C1 segment of cervical spinal cord (tissue), 14 donors: ENCODE results near the gene PPP2R3B.
"Not testable (repeated sequence)": the region's sequence is repeated elsewhere in the genome, so short reads cannot be mapped to it uniquely, and the experiment has no call there.

ENCODE experiments used
- DNase-seq, 14 donors: peaks; one replicate each; lab custom pipeline; 2025; lab: John Stamatoyannopoulos, UW

Gene PPP2R3B, protein sequence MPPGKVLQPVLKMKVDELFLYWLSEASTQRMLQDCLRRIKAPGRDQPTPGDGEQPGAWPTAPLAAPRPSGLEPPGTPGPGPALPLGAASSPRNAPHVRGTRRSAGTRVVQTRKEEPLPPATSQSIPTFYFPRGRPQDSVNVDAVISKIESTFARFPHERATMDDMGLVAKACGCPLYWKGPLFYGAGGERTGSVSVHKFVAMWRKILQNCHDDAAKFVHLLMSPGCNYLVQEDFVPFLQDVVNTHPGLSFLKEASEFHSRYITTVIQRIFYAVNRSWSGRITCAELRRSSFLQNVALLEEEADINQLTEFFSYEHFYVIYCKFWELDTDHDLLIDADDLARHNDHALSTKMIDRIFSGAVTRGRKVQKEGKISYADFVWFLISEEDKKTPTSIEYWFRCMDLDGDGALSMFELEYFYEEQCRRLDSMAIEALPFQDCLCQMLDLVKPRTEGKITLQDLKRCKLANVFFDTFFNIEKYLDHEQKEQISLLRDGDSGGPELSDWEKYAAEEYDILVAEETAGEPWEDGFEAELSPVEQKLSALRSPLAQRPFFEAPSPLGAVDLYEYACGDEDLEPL

DNA sequence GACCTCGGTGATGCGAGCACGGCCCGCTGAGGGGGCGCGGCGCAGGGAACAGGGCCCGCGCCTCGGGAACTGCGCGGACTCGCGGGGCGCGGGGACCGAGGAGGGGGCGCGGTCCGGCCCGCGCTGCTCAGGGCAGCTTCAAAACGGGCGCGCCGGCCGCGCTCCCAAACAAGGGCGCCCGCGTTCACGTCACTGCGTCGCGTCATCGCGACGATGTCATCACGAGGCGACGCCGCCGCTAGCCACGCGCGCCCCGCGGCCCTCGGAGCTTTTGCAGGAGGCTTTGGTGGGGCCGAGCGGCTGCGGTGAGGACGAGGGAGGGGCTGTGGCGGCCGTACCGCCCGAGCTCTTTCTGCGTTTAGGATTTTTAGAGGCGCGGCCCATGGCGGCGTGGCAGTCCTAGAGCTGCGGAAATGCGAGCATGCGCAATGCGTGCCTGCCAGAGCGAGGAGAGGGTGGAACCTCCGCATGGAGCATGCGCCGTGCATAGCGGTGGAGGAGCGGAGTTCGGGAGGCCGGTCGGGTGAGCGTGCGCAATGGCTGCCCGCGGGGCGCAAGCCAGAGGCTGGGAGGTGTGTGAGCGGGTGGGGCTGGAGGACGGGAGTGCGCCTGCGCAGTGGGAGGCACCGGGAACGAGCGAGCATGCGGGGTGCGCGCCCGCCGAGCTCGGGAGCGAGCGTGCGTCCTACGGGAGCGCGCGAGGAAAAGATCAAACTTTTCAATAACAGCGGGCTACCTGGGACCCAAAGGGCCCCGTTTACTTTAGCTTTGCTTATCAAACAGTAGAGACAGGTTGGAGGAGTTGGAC lies at the start of gene PPP2R3B:
TSS of gene PPP2R3B (minus strand) at position 140 of the 808 bp plus-strand sequence. CDS start 216 bp downstream, outside the sequence.
- DNase-seq: no peak

DNA sequence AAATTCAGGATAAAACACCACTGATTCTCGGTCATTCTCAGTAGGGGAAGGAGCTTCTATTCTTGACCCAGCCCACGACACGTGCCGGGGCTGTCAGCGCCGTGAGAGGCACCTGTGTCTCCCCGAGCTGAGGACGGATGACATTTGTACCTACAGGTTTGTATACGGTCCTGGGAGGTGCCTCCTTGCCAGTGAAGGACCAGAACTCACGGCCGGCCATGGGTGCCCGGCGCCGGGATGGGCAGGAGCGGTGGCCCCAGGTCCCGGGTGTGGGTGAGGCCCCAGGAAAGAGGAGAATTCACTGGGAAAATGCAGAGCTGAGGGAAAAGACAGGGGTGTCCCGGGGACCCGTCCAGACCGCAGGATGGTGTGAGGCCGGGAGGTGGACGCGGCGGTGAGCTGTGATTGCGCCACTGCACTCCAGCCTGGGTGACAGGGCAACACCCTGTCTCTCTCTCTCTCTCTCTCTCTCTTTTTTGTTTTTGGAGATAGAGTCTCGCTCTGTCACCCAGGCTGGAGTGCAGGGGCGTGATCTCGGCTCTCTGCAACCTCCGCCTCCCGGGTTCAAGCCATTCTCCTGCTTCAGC lies 48.9 kb upstream of the PPP2R3B start:
- no peak for DNase-seq

DNA sequence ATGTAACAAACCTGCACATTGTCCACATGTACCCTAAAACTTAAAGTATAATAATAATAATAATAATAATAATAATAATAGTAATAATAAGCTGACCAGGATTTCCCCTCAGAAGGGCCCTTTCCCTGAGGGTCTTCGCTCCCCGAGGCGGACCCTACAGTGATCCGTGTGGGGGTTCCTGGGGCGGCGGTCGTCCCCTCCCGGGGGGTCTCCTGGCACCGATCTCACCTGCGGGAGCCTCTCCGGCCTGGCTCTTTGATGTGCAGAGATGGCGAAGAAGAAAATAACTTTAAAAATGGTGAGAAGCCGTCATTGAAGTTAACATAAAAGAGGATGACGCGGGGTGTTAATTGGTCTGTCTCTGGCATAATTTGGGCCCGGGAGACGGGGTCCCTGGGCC lies 48.2 kb upstream of the PPP2R3B start:
- DNase-seq: no peak

DNA sequence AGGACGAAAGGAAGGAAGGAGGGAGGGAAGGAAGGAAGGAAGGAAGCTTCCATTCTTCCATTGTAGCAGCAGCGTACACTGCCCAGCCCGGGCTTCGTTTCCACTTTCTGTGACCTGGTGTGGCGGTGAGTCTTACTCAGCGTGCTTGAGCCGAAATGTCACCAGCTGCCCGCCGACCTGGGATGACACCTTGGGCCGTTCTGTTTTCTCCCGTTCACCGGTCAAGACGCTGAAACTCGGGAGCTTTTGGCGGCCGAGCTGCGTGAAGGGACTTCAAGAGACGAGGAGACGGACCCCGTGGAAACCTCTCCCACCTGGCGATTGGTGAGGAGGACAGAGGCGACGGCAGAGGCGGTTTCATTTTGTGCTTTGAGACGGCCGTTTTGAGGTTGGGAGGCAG lies 47.1 kb upstream of the PPP2R3B start:
- DNase-seq: no peak

DNA sequence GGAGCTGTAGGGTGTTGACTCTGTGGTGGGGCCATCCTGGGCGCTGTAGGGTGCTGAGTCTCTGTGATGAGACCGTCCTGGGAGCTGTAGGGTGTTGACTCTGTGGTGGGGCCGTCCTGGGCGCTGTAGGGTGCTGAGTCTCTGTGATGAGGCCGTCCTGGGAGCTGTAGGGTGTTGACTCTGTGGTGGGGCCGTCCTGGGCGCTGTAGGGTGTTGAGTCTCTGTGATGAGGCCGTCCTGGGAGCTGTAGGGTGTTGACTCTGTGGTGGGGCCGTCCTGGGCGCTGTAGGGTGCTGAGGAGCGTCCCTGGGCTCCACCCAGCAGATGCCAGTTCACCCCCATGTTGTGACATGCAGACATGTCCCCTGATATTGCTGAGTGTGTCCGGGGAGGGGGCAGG lies 46.0 kb upstream of the PPP2R3B start:
- not testable (repeated sequence) for DNase-seq

DNA sequence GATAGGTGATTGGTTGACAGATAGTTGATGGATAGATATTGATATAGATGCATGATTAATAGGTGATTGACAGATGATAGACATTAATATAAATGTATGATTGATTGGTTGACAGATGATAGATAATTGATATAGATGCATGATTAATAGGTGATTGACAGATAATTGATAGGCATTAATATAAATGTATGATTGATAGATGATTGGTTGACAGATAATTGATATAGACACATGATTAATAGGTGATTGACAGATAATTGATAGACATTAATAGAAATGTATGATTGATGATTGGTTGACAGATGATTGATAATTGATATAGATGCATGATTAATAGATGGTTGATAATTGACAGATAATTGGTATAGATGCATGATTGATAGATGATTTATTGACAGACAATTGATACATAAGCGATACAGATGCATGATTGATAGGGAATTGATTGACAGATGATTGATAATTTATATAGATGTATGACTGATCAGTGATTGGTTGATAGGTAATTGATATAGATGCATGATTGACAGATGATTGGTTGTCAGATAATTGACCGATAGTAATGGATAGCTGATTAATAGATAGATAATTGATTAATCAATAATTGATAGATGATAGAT lies 44.9 kb upstream of the PPP2R3B start:
- DNase-seq: no peak

DNA sequence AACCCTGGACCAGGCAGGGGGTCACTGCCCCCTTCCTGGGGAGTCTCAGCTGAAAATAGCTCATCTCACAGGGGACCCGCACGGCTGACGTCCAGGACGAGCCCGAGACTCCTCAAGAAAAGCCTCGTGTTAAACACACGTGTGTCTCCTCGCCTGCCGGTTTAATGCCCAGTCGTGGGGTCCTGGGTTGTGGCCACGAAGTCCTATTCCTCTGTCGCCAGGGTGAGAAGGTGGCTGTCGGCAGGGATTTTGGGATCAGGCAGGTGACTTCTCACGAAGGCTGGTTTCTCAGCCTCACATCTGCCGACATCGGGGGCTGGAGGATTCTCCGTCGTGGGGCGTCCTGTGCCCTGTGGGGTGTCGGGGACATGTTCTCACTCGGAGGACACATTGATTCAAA lies 44.3 kb upstream of the PPP2R3B start:
- no peak for DNase-seq

DNA sequence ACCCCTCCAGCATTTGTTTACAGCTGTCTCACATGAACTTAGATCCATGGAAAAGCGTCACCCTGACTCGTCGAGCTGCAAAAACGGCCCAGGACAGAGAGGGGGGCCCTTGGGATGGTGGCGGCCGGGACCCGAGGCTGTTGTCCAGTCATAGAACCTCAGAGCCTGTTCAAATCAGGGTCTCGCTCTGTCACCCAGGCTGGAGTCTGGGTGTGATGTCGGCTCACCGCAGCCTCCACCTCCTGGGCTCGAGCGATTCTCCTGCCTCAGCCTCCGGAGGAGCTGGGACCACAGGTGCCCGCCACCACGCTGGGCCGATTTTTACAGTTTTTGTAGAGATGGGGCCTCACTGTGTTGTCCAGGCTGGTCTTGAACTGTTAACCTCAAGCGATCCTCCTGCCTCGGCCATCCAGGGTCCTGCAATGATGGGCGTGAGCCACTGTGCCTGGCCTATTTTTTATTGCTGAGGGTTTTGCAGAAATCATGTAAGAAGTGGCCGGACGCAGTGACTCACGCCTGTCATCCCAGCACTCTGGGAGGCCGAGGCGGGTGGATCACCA lies 42.6 kb upstream of the PPP2R3B start:
- no peak for DNase-seq

DNA sequence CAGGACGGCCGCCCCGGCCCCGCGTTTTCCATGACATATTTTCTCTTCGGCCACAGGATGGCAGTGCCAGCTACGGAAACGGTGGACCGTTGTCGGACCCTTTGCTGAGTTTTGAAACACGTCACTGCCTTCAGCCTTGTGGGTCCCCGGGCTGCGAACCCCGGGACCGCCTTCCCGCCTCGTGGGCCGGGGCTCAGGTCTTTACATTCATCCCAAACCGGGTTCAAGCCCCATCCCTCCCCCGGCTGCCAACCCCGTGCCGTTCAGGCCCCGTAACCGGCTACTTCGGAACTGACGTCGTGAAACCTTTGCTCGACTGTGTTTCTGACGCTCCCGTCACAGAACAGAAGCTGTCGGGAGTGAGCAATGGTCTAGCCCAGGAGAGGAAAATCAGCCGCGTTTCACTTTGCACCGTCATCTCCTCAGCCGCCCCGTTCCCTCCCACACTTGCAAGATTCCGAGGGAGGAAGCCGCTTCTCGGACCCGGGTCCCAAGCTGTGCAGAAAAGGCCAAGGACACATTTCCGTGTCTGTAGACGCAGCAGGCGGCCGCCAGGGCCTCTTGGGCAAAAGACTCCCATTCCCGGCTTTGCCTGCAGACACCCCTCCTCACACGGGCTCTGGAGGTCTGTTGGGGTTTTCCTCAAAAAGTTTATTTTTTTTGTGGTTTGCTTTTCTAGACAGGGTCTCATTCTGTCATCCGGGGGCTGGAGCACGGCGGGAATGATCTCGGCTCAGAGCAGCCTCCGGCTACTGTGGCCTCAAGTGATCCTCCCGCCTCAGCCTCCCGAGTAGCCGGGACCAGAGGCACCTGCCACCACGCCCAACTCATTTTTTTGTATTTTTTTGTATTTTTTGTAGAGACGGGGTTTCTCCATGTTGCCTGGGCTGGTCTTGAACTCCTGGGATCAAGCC lies 41.4 kb upstream of the PPP2R3B start:
- no peak for DNase-seq

DNA sequence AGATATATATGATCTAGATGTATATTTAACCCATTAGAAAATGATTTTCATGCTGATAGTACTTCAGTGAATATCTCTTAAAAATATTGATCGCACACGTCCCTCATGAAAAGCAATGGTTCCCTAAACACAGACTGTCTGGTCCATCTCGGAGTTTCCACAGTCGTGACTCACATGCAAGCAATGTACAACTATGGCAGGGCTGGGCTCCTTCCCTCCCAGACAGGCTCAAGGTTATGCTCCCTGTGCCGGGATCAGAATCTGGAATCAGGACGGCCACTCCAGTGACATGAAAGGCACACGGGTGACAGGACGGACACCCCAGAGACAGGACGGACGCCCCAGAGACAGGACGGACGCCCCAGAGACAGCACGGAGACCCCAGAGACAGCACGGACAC lies 40.2 kb upstream of the PPP2R3B start:
- DNase-seq: no peak

DNA sequence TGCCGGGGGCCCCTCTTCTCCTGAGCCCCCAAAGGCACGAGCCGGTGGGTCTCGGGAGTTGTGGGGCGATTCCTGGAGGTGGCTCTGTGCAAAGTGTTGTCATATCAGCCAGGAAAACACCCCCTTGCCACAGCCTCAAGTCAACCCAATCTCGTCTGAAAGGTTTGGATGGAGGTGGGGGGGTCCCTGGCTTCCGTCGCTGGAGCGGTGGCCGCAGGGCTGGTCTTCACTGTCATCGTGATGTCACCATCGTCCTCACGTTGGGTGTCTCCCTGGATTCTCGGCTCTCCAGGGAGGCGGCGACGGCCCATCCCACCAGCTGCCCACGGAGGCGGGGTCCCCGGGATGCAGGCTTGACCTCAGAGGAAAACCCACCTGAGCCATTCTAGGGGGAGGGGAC lies 38.3 kb upstream of the PPP2R3B start:
- no peak for DNase-seq

DNA sequence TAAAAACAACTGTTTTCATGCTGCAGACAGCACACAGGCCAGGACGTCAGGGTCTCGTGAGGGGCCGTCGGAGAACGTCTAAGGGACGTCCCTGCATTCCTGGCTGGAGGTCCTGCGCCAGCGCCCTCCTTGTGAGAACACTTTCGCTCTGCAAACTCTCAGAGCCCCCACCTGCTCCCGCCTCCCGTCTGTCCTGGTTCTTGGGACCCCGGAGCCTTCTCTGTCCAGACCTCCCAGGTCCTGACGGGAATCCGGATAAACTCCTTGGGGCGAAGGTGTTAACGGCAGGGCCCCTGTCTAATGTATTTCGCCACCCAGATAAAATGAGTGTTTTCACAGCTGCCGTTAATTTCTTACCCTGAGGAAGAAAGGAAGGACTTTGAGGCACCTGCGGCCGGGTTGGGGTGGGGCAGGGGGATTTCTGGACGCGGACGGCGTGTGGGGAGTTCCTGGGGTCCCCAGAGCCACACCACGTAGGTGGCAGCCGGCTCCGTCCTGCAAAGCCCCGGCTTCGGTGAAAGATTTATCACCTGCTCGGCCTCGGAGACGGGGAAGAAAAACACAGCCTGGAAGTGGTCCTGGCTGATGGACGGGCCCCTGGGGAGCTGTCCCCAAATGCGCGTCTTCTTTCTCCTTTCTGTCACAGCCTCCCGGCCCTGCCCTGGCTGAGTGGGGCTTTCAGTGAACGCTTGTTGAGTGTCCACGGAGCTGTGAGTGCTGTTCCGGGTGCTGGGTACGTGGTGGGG lies 35.1 kb upstream of the PPP2R3B start:
- no peak for DNase-seq

DNA sequence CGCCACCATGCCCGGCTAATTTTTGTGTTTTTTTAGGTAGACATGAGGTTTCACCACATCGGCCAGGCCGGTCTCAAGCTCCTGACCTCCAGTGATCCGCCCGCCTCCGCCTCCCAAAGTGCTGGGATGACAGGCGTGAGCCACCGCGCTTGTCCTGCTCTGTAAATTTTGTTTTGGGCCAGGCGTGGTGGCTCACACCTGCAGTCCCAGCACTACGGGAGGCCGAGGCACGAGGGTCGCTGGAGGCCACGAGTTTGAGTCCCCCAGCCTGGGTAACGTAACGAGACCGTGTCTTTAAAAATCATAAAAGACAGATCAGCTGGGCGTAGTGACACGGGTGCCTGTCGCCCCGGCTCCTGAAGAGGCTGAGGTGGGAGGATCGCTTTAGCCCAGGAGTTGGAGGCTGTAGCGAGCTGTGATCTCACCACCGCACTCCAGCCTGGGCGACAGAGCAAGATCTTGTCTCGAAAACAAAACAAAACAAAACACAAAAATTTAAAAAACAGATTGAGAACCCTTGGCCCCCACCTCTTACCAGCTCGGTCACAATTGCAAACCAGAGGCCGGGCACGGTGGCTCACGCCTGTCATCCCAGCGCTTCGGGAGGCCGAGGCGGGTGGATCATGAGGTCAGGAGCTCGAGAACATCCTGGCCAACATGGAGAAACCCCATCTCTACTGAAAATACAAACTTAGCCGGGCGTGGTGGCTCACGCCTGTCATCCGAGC lies 34.0 kb upstream of the PPP2R3B start:
- no peak for DNase-seq

DNA sequence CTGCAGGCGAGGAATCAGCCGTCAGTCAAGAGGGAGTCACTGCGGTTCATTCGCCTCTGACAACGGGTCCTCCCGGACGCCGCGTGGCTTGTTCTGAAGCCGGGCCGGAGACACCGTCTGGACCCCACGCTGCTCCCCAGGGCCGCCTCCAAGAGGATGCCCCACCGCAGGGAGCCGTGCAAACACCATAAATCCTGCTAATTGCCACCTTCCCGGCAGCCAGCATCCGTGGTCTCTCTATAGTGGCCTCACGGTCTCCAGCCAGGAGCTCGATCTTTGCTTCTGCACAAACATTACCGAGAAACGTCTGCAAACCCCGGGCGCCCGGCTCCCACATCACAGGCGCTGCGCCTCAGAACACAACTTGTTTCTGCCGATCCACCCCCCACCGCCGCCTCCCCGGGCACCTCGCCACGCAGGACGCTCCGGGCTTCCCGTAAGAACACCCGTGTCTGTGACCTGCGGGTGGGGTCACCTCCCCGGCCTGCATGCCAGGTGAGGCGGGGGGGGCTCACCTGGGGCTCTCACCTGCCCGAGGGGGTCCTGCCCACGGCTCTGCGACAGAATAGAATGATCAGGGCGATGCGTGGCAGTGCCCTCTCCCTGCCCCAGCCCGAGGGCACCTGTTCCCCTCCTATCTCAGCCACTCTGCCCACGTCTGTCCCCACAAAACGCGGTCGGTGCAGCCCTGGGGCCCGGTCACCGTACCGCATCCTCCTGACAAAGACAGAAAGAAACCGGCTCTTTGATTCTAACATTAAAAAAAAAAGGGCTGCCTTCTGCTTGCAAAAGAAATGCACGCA lies 32.4 kb upstream of the PPP2R3B start:
- DNase-seq: no peak

DNA sequence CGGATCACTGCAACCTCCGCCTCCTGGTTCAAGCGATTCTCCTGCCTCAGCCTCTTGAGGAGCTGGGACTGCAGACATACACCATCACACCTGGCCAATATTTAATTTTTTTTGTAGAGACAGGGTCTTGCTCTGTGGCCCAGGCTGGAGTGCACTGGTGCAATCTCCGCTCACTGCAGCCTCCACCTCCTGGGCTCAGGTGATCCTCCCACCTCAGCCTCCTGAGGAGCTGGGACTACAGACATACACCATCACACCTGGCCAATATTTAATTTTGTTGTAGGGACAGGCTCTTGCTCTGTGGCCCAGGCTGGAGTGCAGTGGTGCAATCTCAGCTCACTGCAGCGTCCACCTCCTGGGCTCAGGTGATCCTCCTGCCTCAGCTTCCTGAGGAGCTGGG lies 28.8 kb upstream of the PPP2R3B start:
- not testable (repeated sequence) for DNase-seq

DNA sequence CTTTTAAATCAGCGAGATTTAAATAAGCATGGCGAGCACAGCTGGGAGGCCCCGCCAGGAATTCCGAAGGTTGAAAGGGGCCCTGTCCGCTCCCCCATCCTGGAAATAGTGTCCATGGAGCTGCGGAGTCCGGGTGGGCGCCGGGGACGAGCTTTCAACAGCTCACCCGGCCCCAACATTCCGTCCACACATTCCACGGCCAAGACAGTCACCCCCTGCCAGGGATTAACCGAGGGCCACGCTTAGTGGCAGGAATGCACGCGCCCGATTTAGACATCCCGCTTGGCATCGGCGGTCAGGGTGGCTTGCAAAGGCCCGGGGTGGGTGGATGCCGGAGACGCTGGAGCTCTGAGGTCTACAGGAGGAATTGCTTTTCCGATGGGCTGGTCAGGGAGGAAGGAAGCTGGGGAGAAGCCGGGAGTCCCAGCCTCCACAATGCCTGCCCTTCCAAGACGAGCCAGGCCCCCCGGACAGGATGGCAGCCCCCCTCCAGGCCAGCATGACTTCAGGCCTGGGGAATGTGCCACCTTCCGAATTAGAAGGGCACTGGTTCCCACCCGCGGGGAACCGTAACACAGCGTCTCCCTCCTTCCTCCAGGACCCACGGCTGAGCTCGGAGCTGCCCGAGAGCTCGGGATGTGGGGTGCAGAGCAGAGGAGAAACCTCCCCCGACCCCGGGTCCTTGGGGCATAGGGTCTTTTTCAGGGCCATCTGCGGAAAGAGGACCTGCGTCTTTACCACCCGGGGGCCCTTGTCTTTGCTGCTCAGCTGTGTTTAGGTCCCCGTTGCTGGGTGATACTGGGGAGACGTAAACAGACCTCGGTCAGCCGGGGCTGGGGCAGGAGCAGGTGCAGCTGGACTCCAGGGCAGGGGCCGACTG lies 26.9 kb upstream of the PPP2R3B start:
- DNase-seq: no peak

DNA sequence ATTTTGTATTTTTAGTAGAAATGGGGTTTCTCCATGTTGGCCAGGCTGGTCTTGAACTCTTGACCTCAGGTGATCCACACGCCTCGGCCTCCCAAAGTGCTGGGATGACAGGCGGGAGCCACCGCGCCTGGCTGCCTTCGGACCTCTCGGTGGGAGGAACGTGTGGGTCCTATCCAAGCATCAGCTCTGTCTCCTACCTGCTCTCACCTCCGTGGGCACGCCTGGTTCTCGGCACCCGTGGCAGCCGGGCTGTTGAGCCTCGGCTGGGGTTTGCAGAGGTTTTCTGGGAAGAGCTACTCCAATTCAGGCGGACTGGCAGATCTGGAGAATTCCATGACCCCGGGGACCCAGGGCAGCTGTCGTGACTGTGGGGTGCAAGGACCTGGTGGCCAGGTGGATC lies 23.6 kb upstream of the PPP2R3B start:
- no peak for DNase-seq
